GM12873 (cell line): ENCODE data around the gene MCAM.
A peak's percentile ranks its signal among the peaks of the same experiment; 100 is the strongest.

Experiments used
- CTCF ChIP-seq: IDR thresholded peaks from 2 replicates; pipeline ENCODE4 v1.5.1; 2012; ENCODE audit warnings: low read depth, mild to moderate bottlenecking, moderate library complexity, low read length, control low read depth; ENCODE audit not compliant: insufficient read depth; ENCODE audit errors: missing control alignments

The MCAM gene

GRCh38 chr11:119361056-119361787, 44.3 kb upstream of the MCAM start:
- no peak for TF ChIP-seq CTCF

- TF ChIP-seq CTCF, result no peak
Measured at GRCh38 chr11:119359365-119360214, 42.7 kb upstream of the MCAM start.

GRCh38 chr11:119357074-119357473, 40.1 kb upstream of the MCAM start:
- no peak for TF ChIP-seq CTCF

GRCh38 chr11:119356349-119357031, 39.6 kb upstream of the MCAM start:
- TF ChIP-seq CTCF, result peak; percentile 89

GRCh38 chr11:119355091-119355843, 38.3 kb upstream of the MCAM start:
- TF ChIP-seq CTCF, result no peak

GRCh38 chr11:119352857-119353260, 35.9 kb upstream of the MCAM start:
- TF ChIP-seq CTCF, result no peak
